Nephron (organoid): ENCODE data around the gene NRAP.

ENCODE experiments used
- H3K27ac Mint-ChIP-seq, 3 experiments: 2 replicates each; pipeline ENCODE4 v1.8.0; 2020; ENCODE audit warnings: mixed read lengths in 3 of 3, mild to moderate bottlenecking in 2 of 3, moderate library complexity in 1 of 3
- H3K27me3 Mint-ChIP-seq: 2 replicates; pipeline ENCODE4 v1.8.0; 2021; ENCODE audit warnings: low read depth, mild to moderate bottlenecking, moderate library complexity, mixed read lengths
- H3K36me3 Mint-ChIP-seq: 2 replicates; pipeline ENCODE4 v1.8.0; 2020; ENCODE audit warnings: low read depth, mixed read lengths
- H3K4me1 Mint-ChIP-seq: 2 replicates; pipeline ENCODE4 v1.8.0; 2020; ENCODE audit warnings: mixed read lengths
- H3K4me3 Mint-ChIP-seq, 3 experiments: 2 replicates each; pipeline ENCODE4 v1.8.0; 2020; ENCODE audit warnings: mild to moderate bottlenecking in 3 of 3, mixed read lengths in 3 of 3, moderate library complexity in 2 of 3
- H3K9me3 Mint-ChIP-seq: 2 replicates; pipeline ENCODE4 v1.8.0; 2020; ENCODE audit warnings: mixed read lengths
- CTCF ChIP-seq, 3 experiments: fragments of 200-600 bp; sonication (generic); IDR thresholded peaks; one replicate each; pipeline ENCODE4 v1.5.0; 2021; ENCODE audit warnings: antibody characterized with exemption in 3 of 3; ENCODE audit not compliant: unreplicated experiment in 3 of 3

NRAP gene

DNA sequence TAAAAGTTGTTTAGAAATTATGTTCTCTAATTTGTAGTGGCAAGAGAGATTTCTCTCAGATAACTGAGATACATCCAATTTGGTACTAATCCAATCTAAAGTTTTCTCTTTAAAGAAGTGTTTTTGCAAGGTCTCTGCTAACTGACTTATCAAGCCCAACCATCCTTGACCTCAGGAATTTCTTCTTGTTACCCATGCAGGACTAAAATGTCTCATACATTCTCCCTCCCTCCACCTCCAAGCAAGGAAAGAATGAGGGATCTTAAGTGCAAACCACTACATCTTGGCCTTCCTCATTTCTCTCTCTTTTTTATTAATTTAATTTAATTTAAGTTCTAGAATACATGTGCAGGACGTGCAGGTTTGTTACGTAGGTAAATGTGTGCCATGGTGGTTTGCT, 12.8 kb downstream of the NRAP start:
- peaks cover 10% of the 10 kb centered on the region for H3K4me1 Mint-ChIP-seq
- no peaks in the 10 kb centered on the region for H3K36me3 Mint-ChIP-seq
- TF ChIP-seq CTCF (IDR thresholded peaks at IDR 0.05; ENCODE audit: unreplicated experiment in 3 of 3), result no peak
- no peaks in the 10 kb centered on the region for H3K9me3 Mint-ChIP-seq
- H3K4me3 Mint-ChIP-seq, result no peak overlapping the region
- H3K27me3 Mint-ChIP-seq, result peaks cover 6% of the 10 kb centered on the region
- H3K27ac Mint-ChIP-seq, result no peak overlapping the region

DNA sequence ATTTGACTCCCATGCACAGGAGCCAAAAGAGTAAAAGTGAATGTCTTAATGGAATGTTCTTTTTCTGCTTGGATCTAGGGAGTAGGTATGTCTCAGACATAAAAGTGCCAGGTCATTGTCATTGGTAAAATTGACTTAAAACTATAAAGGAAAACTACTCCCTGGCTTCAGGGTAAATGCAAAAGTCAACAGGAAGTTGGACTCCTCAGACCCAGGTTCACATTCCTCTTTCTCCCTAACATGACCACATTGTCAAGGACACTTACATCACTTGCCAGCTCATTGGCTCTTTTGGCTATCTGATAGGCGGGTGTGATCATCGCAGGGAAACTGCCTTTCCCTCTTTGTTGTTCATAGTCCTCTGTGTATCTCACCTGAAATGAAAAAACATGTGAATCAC, 13.7 kb downstream of the NRAP start:
- Mint-ChIP-seq H3K4me1 (peaks cover 10% of the 10 kb centered on the region), H3K27me3 (peaks cover 6% of the 10 kb centered on the region), H3K4me3 (no peak overlapping the region), H3K9me3 (no peaks in the 10 kb centered on the region), H3K36me3 (no peaks in the 10 kb centered on the region), H3K27ac (no peak overlapping the region)
- TF ChIP-seq CTCF (IDR thresholded peaks at IDR 0.05; ENCODE audit: unreplicated experiment in 3 of 3), result no peak

- no peaks in the 10 kb centered on the region for H3K9me3 Mint-ChIP-seq
Measured at GRCh38 chr10:113648478-113648877, 15.4 kb downstream of the NRAP start.

DNA sequence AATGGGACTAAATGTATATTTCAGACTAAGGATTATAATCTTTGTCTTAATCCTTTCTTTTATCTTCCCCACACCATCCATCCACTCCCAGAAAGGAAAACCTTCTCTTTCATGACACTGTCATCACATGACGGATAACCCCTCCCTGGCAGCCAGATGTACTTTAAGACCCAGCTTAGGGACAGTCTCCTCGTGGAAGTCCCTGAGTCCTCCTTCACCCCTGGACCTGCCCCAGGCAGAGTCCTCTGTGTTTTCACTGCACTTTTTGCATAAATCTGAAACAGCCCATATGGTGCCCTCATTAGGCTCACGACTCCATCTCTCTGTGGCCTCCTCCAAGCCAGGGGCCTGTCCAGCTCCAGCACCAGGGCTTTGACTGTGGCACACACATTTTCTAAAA, 16.0 kb downstream of the NRAP start:
- no peaks in the 10 kb centered on the region for H3K36me3 Mint-ChIP-seq
- peaks cover 10% of the 10 kb centered on the region for H3K4me1 Mint-ChIP-seq
- no peak overlapping the region for H3K27ac Mint-ChIP-seq
- peaks cover 6% of the 10 kb centered on the region for H3K27me3 Mint-ChIP-seq
- no peak overlapping the region for H3K4me3 Mint-ChIP-seq
- H3K9me3 Mint-ChIP-seq, result no peaks in the 10 kb centered on the region
- TF ChIP-seq CTCF (IDR thresholded peaks at IDR 0.05; ENCODE audit: unreplicated experiment in 3 of 3), result no peak

More at GRCh38 chr10:113648478-113648877, 15.4 kb downstream of the NRAP start:
- Mint-ChIP-seq H3K27me3 (peaks cover 6% of the 10 kb centered on the region), H3K4me1 (peaks cover 10% of the 10 kb centered on the region), H3K4me3 (no peak overlapping the region), H3K27ac (no peak overlapping the region), H3K36me3 (no peaks in the 10 kb centered on the region)
- TF ChIP-seq CTCF (IDR thresholded peaks at IDR 0.05; ENCODE audit: unreplicated experiment in 3 of 3), result no peak

DNA sequence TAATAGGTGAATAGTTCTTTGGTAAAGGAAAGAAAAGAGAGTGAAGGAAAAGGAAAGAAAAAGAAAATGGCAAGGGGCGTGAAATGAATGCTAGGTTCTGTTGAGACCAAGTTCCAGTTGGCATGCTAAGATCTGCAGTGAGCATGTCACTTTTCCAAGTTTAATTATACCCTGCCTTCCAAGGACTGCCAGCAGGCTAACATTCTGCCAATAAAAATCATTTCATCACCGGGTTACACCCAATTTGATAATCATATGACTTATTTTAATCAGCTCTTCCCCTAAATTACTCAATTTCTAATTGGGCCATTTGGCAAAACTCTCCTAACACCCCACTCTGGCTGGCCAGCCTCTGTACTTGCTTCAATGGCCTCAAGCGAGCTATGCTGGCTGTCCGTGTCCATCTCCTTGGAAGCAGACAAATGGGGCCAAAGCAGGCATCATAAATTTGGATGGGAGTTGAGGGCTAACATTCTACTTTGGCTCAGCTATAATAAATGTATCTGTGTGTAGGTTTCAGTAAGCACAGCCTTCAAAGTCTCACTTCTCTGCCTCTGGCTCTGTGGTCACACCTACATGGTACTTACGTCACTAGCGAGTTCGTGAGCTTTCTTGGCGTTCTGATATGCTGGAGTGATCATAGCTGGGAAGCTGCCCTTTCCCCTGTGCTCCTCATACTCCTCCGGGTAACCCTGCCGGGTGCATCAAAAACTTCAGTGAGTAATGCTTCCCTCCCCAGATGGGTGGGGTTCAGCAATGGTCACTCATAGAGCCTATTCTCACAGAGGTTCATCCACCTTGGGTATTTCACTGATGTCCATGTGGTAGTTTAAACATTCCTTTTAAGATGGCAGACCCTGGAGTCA, 17.3 kb downstream of the NRAP start:
- Mint-ChIP-seq H3K36me3 (no peaks in the 10 kb centered on the region), H3K4me1 (peaks cover 10% of the 10 kb centered on the region), H3K9me3 (no peaks in the 10 kb centered on the region), H3K27ac (no peak overlapping the region), H3K27me3 (peaks cover 2% of the 10 kb centered on the region), H3K4me3 (no peak overlapping the region)
- TF ChIP-seq CTCF (IDR thresholded peaks at IDR 0.05; ENCODE audit: unreplicated experiment in 3 of 3), result no peak
